ENCODE results near the gene RBM10.

The RBM10 gene

DNA sequence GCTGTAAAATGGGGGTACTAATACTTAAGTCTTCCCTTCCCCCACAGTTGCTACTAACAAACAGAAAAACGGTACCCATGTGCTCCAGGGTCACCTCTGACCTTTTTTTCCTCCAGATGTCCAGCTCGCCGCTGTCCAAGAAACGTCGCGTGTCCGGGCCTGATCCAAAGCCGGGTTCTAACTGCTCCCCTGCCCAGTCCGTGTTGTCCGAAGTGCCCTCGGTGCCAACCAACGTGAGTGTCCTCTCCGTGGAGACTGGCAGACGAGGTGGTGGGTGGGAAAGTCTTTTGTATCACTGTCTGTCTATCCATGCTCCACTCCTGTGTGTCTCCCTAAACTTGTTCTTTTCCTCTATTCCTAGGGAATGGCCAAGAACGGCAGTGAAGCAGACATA is 53.7 kb downstream of the RBM10 start:
- no peak for DNase-seq

DNA sequence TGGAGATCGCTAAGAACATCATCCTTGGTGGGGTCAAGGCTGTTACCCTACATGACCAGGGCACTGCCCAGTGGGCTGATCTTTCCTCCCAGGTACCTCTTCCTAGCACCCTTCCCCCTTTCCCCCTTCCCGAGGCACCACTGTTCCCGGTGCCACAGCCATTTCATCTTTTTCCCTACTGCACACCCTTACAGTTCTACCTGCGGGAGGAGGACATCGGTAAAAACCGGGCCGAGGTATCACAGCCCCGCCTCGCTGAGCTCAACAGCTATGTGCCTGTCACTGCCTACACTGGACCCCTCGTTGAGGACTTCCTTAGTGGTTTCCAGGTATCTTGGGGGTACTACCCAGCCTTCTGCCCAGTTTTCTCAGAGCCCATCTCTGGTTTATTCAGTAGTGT is 54.3 kb downstream of the RBM10 start:
- DNase-seq, result no peak

DNA sequence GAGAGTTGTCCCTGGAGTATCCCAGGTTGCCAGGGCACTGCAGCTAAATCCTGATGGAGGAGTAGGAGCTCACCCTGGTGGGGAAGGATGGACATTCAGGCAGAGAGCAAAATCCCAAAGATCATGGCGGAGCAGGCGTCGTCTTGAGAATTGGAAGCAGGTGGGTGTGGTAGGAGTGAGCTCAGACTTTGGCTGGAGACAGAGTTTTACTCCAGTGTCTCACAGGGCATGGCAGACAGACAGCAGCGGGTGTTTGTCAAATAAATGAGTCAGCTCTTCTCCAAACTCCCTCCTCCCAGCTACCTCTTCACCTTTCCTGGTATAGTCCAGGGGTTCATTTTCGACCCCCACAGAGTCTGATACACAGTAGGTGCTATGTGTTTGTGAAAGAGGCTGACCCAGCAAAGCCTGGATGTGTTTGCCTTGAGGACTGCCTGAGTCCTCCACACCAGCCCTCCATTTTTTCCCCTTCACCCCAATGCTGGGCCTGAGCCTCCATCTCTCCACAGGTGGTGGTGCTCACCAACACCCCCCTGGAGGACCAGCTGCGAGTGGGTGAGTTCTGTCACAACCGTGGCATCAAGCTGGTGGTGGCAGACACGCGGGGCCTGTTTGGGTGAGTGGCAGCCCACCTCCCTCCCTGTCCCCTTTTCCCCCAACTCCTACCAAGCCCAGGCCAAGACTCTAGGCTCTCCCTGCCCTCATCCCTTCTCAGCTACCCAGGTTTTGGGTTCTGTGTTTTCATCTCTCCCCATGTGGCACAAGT is 55.5 kb downstream of the RBM10 start:
- DNase-seq, result no peak

DNA sequence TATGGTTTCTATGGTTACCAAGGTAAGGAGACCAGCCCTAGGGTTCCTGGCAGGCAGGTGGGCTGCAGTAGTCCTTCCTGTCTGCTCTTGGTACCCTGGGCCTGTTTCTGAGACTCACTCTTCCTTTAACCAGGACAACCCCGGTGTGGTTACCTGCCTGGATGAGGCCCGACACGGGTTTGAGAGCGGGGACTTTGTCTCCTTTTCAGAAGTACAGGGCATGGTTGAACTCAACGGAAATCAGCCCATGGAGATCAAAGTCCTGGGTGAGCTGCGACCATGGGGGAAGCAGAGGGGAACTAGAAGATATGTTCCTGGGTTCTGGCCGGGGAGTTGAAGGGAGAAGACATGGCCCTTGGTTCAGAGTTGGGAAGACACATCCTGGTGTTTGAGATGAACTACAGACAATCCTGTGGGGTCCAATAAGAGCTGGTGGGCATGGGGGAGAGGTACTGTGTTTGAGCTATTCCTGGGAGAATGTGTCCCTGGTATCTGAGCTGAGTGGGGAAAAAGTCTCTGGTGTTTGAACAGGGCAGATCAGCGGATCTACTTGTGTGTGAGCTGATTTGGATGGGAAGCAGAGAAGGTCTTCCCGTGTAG is 56.4 kb downstream of the RBM10 start:
- no peak for DNase-seq

DNA sequence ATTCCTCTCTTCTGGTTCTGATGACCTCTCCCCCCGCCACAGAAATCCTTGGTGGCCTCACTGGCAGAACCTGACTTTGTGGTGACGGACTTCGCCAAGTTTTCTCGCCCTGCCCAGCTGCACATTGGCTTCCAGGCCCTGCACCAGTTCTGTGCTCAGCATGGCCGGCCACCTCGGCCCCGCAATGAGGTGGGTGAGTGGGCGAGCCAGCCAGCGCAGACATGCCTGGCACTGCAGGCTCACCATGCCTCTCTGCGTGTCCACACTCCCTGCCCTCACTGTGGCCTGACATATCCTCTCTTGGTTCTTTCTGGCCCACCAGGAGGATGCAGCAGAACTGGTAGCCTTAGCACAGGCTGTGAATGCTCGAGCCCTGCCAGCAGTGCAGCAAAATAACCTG is 57.3 kb downstream of the RBM10 start:
- no peak for DNase-seq

DNA sequence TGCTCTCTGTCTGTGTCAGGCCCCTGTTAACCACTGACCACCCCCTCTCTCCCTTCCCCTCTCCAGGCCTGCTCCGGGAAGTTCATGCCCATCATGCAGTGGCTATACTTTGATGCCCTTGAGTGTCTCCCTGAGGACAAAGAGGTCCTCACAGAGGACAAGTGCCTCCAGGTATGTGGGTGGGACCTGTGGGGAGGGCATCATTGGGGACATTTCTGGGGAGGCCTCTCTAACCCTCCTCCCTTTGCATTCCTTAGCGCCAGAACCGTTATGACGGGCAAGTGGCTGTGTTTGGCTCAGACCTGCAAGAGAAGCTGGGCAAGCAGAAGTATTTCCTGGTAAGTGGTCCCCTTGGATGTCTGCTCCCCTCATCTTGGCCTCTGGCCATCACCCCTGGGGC is 57.9 kb downstream of the RBM10 start:
- DNase-seq, result no peak

DNA sequence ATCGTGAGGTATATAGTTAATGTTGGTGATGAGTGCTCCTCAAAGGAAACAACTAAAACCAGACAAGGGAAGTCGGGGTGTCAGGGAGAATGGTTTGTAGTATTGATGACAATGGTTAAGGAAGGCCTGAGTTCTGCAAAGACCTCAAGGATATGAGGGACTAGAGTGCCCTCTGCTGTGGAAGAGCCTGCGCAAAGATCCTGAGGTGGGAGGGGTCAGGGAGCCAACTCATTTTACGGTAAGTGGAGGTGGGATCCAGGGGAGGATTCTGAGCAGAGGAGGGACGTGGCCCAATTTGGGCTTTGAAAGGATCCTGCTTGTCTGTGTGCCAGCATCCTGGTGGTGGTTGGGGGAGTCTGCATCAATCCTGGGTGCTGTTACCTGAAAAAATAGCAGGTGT is 59.9 kb downstream of the RBM10 start:
- no peak for DNase-seq

DNA sequence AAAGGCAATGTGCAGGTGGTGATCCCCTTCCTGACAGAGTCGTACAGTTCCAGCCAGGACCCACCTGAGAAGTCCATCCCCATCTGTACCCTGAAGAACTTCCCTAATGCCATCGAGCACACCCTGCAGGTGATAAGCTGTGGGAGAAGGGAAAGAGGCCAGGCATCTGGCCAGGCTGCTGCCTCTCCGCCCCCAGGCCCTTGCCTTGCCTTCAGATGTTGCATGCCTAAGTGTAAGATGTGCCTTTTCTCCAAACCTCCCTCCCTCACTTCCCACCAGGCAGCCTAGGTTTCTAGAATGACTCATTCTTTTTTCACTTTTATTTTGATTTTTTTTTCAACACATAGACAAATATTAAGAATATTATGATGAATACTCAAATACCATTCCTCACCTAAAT is 61.3 kb downstream of the RBM10 start:
- DNase-seq, result no peak

DNA sequence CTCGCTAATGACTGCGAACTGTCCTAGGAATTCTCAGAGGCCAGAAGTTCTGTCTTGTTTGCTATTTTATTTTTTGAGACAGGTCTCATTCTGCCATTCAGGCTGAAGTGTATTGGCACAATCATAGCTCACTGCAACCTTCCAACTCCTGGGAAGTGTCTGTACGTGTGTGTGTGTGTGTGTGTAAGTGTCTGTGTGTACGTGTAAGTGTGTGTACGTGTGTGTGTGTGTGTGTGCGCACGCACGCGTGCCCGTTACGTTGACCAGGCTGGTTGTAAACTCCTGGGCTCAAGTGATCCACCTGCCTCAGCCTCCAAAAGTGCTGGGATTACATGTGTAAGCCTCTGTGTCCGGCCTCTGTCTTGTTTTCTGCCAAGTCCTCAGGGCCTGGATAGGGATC is 63.1 kb downstream of the RBM10 start:
- DNase-seq, result no peak

DNA sequence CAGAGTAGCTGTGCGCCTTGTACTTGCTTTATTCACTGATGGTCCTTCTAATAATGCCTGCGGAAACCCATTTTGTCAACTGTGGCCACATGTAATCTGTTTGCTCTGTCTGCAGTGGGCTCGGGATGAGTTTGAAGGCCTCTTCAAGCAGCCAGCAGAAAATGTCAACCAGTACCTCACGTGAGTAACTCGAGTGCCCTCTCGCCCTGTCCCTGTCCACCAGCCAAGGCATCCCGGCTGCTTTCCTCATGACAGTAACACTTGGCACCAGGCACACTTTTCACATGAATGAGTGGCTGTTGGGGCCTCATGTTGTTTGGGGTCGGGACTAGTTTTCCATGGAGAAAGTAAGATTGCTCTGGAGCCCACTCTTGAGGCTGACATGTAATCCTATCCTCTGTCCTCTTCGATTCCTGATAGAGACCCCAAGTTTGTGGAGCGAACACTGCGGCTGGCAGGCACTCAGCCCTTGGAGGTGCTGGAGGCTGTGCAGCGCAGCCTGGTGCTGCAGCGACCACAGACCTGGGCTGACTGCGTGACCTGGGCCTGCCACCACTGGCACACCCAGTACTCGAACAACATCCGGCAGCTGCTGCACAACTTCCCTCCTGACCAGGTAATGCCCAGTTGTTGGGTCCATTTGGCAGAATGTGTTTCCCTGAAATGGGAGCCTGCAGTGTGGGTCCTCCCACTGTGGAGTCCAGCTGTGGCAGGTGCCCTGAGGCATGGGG is 64.7 kb downstream of the RBM10 start:
- no peak for DNase-seq

DNA sequence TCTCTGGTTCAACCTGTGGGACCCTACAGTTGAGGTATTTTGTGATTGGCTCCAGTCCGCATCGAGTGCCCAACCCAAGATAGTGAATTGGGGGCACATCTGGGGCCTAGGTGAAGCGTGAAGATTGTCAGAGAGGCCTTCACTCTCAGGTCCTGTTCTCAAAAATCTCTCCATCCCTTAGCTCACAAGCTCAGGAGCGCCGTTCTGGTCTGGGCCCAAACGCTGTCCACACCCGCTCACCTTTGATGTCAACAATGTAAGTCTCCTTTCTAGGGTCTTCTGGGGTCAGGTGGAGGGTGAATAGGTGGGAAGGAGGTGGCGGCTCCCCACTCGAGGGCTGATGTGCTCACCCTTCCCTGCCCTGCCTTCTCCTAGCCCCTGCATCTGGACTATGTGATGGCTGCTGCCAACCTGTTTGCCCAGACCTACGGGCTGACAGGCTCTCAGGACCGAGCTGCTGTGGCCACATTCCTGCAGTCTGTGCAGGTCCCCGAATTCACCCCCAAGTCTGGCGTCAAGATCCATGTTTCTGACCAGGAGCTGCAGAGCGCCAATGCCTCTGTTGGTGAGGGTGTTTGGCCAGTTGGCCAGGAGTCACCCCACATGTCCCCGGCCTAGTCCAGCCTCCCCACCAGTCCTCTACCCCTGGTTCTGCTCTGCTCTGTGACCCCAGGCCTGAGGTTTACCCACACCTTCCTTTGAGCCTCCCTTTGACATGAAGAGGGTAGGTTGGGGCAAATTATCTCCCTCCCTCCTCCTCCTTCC is 65.8 kb downstream of the RBM10 start:
- DNase-seq, result no peak

DNA sequence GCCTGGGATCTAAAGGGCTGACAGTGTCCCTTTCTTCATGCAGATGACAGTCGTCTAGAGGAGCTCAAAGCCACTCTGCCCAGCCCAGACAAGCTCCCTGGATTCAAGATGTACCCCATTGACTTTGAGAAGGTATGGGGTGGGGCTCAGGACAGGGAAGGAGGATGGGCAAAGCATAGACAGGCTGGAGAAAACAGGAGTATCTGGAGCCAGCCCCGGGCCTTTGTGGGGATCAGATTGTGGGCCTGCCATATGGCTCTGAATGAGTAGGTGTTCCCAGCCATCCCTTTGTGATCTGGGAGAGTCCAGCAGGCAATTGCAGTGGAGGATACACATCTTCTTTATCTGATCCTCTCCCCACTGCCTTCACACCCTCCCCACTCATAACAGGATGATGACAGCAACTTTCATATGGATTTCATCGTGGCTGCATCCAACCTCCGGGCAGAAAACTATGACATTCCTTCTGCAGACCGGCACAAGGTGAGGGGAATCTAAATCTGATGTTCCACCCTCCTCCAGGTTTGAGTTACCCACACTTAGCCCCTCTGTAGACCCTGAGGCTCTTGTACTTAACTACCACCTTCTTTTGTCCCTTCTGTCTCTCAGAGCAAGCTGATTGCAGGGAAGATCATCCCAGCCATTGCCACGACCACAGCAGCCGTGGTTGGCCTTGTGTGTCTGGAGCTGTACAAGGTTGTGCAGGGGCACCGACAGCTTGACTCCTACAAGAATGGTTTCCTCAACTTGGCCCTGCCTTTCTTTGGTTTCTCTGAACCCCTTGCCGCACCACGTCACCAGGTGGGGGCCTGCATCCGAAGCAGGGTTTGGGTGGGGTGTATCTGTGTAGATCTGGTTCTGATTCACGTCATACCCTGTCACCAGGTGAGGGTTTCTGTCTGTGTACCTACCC is 67.6 kb downstream of the RBM10 start:
- DNase-seq, result no peak

DNA sequence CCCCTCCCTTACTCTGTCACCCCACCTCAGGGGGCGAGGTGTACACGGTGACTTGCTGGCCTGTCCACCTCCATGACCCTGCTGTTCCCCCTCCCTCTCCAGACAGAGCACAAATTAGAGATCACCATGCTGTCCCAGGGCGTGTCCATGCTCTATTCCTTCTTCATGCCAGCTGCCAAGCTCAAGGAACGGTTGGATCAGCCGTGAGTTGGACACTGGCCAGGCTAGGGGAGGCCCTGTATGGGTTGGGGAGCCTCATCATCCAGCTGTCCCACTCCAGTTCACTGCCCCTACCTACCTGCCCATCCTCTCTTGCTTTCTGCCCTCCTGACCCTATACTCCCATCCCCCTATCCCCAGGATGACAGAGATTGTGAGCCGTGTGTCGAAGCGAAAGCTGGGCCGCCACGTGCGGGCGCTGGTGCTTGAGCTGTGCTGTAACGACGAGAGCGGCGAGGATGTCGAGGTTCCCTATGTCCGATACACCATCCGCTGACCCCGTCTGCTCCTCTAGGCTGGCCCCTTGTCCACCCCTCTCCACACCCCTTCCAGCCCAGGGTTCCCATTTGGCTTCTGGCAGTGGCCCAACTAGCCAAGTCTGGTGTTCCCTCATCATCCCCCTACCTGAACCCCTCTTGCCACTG is 69.5 kb downstream of the RBM10 start:
- no peak for DNase-seq

DNA sequence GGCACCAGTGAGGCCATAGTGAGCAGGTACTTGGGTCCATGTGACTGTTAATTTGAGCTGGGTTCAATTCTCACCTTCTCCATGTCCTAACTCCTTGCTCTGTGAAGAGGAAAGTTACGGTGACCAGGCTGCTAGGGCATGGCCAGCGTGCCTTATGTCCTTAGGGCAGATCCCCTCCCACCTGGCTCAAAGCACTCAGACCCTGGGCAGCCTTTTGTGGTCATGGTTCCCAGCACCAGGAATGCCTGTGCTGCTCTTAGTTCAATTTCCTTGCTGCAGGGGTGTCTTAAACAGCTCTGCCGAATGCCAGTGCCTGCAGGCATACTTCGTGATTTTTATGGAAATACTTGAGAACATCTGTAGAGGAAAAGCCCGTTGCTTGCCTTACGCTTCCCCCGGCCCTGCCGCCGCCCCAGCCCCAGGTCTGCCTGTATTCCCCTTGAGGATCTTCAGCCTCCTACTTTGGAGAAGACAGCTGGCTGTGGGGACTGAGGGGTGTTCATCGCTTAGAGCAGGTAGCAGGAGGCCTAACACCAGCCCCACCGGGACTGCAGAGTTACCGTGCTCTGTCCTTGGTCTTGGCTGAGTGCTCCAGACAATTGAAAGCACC is 70.4 kb downstream of the RBM10 start:
- no peak for DNase-seq

DNA sequence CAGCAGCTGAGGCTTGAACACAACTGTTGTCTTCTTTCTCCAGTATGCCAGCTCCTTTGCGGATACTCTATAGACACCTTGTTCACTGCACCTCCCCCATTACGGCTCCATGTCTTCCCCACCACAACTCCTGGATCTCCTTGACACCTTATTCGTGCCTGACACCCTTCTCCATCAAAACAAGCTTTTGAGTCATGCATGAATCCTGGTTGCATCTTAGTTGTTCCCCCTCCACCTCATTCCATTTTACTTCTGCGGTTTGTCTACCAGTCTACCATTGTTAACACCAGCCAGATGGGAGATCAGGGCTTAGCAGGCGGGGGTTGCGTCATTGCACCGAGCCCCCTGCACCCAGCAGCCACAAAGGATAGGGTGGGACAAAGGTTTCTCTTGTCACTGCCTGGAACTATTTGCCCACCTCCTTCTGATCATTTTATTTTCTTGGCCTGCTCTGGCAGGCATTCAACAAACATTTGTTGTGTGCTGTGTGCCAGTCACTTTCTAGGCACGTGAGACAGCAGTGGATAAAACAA is 71.4 kb downstream of the RBM10 start:
- DNase-seq, result no peak

DNA sequence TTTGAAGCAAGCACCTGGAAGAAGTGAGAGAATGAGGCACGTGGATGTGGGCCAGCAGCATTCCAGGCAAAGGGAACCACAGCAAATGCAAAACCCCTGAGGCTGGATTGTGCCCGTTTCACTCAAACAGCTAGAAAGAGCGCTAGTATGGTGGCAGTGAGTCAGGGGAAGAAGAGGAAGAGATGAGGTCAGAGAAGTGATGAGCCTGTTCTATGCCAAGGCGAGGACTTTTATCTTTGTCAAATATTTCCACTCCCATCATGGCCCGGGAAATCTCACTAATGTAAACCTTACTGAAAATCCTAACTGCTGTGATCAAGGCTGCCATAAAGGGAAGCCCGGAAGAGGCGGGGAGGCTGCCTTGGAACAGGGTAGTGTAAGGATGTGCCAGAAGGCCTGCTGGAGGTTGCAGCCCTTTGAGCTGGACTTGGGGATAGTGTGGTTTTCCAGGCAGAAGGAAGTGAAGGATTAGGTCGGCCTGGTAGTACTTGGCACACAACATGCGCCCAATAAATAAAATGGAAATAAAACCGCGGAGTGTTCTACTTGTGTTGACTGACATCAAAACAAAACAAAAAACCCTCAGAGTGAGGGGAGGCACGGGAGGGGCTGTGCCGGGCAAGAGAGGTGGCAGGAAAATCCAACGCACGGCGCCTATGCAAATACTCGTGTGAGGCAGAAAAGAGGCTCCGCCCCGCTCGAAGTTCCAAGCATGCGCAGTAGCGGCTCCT is 72.3 kb downstream of the RBM10 start:
- DNase-seq, result peak; percentile 29

DNA sequence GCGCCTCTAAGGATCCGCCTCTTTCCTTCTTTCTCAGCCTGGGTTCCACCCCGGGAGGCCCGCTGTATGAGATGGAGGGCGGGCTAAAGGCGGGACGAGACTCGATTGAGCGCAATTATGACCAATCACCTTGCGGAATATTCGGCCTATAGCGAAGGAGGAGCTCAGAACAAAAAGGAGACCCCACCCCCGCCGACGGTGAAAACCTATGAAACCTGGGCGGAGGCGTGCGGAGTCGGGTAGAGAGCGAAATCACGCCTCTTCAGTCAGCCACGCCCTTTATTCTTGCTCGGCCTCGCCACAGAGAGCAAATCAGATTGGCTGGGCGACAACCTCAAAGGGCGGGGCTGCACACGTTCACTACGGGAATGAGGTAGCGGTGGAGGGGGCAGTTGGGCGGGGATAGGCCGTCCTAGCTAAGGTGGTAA is 72.8 kb downstream of the RBM10 start:
- peak; percentile 99 for DNase-seq

DNA sequence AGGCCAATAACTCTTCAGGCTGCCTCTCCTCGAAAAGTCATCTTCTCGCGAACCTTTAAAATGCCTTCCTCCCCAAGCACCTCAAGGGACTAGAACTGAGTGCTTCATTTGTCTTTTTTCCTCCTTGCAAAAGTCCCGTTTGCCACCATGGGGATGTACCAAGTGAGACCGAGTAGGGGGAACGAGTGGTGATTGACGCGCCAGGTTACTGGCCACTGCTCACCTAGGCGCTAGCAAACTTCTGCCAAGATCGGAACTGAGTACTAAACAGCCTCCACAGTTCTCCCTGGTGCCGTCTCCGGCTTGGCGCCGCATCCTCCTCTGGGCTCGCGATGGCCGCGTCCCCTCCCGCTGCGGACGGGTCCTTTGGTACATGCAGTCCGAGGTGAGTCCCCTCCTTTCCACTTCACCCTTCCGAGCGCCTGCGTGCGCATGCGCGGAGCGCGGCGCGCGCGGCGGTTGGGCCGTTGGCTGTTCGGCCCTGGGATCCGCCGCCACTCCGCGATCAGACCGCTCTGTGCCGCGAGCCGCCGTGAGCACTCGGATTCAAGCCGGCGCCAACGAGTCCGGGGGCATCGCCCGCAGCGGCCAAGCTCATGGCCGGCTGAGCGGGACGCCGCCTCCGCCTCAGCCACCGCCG is 73.4 kb downstream of the RBM10 start, which contains the start of gene CDK16:
TSS of gene CDK16 (plus strand) at position 402 of the 640 bp plus-strand sequence. CDS start 4,877 bp downstream, outside the sequence.
- DNase-seq, result peak; percentile 84

Data from CD4-positive, alpha-beta T cell treated with Interleukin-17A for 4 hours (primary cell).